Measurements from ENCODE around the gene CDKN1A. TPM values are rescaled to one million over a fixed set of nuclear protein-coding genes. Genes with fewer than 3 reads are reported as not detected.

CDKN1A gene
- total RNA-seq (2021; fragmentation: NEBNext Ultra II Directional; extraction: Animal tissue kit (Norgen Biotek cat#: 25700)): 100 to 1,000 TPM; 496 to 872 (median 617) TPM
- long read RNA-seq, transcript CDKN1A-203 (3 exons, 2,267 nt): minor isoform, 10 of 910 reads
- long read RNA-seq, transcript CDKN1A-201 (3 exons, 2,180 nt): major isoform, 773 of 910 reads
- long read RNA-seq, partial matches to known transcripts: 100 of 910 reads
- long read RNA-seq, other reads (novel, unspliced or antisense): 23 of 910 reads

DNA sequence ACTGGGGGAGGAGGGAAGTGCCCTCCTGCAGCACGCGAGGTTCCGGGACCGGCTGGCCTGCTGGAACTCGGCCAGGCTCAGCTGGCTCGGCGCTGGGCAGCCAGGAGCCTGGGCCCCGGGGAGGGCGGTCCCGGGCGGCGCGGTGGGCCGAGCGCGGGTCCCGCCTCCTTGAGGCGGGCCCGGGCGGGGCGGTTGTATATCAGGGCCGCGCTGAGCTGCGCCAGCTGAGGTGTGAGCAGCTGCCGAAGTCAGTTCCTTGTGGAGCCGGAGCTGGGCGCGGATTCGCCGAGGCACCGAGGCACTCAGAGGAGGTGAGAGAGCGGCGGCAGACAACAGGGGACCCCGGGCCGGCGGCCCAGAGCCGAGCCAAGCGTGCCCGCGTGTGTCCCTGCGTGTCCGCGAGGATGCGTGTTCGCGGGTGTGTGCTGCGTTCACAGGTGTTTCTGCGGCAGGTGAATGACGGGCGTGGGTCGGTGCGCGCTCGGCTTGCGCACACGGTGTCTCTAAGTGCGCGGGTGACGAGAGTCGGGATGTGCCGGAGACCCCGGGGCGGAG is at the start of gene CDKN1A:
CDKN1A (plus strand) TSS at position 227 of the 555 bp plus-strand sequence. CDS start 5,388 bp downstream, outside the sequence.
- peaks cover 43% of the 10 kb centered on the region for H3K36me3 Mint-ChIP-seq (ENCODE audit: low read depth)
- TF ChIP-seq, protein P1, sequence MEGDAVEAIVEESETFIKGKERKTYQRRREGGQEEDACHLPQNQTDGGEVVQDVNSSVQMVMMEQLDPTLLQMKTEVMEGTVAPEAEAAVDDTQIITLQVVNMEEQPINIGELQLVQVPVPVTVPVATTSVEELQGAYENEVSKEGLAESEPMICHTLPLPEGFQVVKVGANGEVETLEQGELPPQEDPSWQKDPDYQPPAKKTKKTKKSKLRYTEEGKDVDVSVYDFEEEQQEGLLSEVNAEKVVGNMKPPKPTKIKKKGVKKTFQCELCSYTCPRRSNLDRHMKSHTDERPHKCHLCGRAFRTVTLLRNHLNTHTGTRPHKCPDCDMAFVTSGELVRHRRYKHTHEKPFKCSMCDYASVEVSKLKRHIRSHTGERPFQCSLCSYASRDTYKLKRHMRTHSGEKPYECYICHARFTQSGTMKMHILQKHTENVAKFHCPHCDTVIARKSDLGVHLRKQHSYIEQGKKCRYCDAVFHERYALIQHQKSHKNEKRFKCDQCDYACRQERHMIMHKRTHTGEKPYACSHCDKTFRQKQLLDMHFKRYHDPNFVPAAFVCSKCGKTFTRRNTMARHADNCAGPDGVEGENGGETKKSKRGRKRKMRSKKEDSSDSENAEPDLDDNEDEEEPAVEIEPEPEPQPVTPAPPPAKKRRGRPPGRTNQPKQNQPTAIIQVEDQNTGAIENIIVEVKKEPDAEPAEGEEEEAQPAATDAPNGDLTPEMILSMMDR (IDR thresholded peaks at IDR 0.05): peak; percentile 41
- peak; percentile 92 for DNase-seq
- H3K27ac Mint-ChIP-seq: peak within 1 kb of the TSS; percentile 91
- H3K27me3 Mint-ChIP-seq (ENCODE audit: insufficient read depth): peaks cover 27% of the 10 kb centered on the region
- H3K4me3 Mint-ChIP-seq: peak within 1 kb of the TSS; percentile 97
- H3K4me1 Mint-ChIP-seq (ENCODE audit: low read depth): peaks cover 64% of the 10 kb centered on the region
- peaks cover 10% of the 10 kb centered on the region for H3K9me3 Mint-ChIP-seq

DNA sequence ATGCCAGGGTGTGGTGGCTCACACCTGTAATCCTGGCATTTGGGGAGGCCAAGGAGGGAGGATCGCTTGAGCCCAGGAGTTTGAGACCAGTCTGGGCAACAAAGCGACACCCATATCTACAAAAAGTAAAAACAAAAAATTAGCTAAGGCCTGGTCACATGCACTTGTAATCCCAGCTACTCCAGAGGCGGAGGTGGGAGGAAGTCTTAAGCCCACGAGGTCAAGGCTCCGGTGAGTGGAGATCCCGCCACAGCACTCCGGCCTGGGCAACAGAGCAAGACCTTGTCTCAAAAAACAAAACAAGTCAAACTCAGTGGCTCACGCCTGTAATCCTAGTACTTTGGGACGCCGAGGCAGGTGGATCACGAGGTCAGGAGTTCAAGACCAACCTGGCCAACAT is 48.7 kb upstream of the CDKN1A start:
- peaks cover 6% of the 10 kb centered on the region; the same call in 1 of the 2 replicates for H3K27me3 Mint-ChIP-seq (ENCODE audit: insufficient read depth)
- H3K4me1 Mint-ChIP-seq (ENCODE audit: low read depth): peaks cover 20% of the 10 kb centered on the region
- TF ChIP-seq, protein P1 (IDR thresholded peaks at IDR 0.05): no peak
- H3K27ac Mint-ChIP-seq: no peak overlapping the region
- no peak overlapping the region for H3K4me3 Mint-ChIP-seq
- no peaks in the 10 kb centered on the region for H3K9me3 Mint-ChIP-seq
- no peaks in the 10 kb centered on the region for H3K36me3 Mint-ChIP-seq (ENCODE audit: low read depth)
- DNase-seq: no peak

DNA sequence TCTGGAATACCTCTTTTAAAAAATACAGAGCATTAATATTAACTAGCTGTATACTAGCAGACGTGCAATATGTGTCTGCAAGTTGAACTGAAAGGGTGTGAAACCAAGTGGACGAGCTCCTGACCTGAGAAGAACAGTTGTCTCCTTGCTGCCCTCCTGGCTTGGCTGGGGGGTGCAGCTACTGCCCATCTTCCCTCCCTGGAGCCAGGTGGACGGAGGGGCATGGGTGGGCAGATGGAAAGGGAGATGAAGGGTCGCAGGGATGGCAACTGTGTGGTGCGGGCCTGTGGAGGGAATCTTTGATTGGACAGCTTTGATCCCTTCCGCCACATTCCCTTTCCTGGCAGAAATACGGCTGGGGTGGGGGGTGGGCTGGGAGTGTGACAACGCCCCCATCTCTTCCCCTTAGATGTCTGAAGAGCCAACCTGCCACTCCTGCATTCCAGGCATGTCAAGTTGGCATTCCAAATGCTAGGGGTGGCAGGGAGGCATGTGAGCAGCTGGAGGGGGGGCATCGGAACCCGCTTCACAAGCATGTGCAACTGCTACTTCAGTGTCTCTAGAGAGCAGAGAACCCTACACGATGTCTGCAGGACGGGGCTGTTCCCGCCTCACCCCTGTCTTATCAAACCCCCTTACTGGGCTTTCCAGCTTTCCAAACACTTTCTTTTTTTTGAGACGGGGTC is 47.0 kb upstream of the CDKN1A start:
- no peak for DNase-seq
- Mint-ChIP-seq H3K4me1 (ENCODE audit: low read depth) (peaks cover 10% of the 10 kb centered on the region), H3K9me3 (no peaks in the 10 kb centered on the region), H3K36me3 (ENCODE audit: low read depth) (no peaks in the 10 kb centered on the region), H3K4me3 (no peak overlapping the region), H3K27ac (no peak overlapping the region), H3K27me3 (ENCODE audit: insufficient read depth) (peaks cover 6% of the 10 kb centered on the region; the same call in 1 of the 2 replicates)
- TF ChIP-seq, protein P1 (IDR thresholded peaks at IDR 0.05): no peak

DNA sequence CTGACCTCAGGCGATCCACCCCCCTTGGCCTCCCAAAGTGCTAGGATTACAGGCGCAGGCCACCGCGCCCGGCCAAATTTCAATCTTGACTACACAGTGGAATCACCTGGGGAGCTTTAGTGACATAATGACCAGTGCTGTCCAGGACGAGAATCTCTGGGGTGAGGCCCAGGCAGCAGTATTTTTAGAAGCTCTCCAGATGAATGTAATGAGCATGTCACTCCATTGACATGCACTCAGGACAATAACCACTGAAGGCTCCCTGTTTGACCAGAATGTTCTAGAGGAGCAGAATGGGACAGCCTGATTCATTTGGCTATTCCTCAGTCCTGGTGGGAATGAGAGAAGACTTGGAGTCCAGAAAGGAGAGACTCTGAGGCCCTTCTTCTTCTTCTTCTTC is 45.1 kb upstream of the CDKN1A start:
- H3K36me3 Mint-ChIP-seq (ENCODE audit: low read depth): no peaks in the 10 kb centered on the region
- TF ChIP-seq, protein P1 (IDR thresholded peaks at IDR 0.05): no peak
- H3K9me3 Mint-ChIP-seq: no peaks in the 10 kb centered on the region
- peaks cover 6% of the 10 kb centered on the region; the same call in 1 of the 2 replicates for H3K27me3 Mint-ChIP-seq (ENCODE audit: insufficient read depth)
- H3K4me1 Mint-ChIP-seq (ENCODE audit: low read depth): peaks cover 10% of the 10 kb centered on the region
- DNase-seq: no peak
- H3K27ac Mint-ChIP-seq: no peak overlapping the region
- H3K4me3 Mint-ChIP-seq: no peak overlapping the region

DNA sequence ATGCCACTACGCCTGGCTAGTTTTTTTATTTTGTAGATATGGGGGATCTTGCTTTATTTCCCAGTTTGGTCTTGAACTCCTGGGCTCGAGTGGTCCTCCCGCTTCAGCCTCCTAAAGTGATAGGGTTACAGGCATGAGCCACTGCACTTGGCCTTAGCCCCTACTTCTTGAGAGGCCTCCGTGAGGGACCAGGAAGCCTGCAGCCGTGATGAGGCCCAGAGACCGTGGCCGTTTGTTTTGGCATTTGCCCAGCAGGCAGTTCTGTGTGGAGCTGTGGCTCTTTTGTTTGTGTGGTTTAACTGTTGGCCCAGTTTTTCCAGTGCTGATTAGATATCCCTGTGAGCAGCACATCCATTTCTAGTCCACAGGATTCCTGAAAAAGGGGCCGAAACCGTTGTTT is 44.6 kb upstream of the CDKN1A start:
- no peaks in the 10 kb centered on the region for H3K36me3 Mint-ChIP-seq (ENCODE audit: low read depth)
- no peak overlapping the region for H3K4me3 Mint-ChIP-seq
- peaks cover 6% of the 10 kb centered on the region; the same call in 1 of the 2 replicates for H3K27me3 Mint-ChIP-seq (ENCODE audit: insufficient read depth)
- H3K9me3 Mint-ChIP-seq: no peaks in the 10 kb centered on the region
- TF ChIP-seq, protein P1 (IDR thresholded peaks at IDR 0.05): no peak
- peak; percentile 29 for DNase-seq
- H3K4me1 Mint-ChIP-seq (ENCODE audit: low read depth): peaks cover 10% of the 10 kb centered on the region
- H3K27ac Mint-ChIP-seq: no peak overlapping the region

Data from HFFc6 (cell line).